RPMI7951 (cell line): ENCODE data around the gene PPARD. TPM values are rescaled to one million over a fixed set of nuclear protein-coding genes. Genes with fewer than 3 reads are reported as not detected.
"Not testable (repeated sequence)": the region's sequence is repeated elsewhere in the genome, so short reads cannot be mapped to it uniquely, and the experiment has no call there.

ENCODE experiments used
- DNase-seq: peaks from one replicate; pipeline ENCODE4 v3.0.0-alpha.2; 2012; ENCODE audit warnings: low read depth
- total RNA-seq: library from RNA; depleted of rRNA; stranded (reverse); fragments of >200 nt; shearing (Covaris generic); gene quantifications from 2 replicates; pipeline ENCODE4 v1.2.3, GENCODE V29; 2014

The PPARD gene
- total RNA-seq, 1 experiment from 2014 or later = 9.0 TPM

GRCh38 chr6:35406711-35407485, 64.5 kb downstream of the PPARD start:
- no peak for DNase-seq

- no peak for DNase-seq
Measured at GRCh38 chr6:35409245-35409644, 66.9 kb downstream of the PPARD start.

- DNase-seq = no peak
Measured at GRCh38 chr6:35410131-35410530, 67.8 kb downstream of the PPARD start.

GRCh38 chr6:35411066-35411465, 68.7 kb downstream of the PPARD start:
- no peak for DNase-seq

- no peak for DNase-seq
Measured at GRCh38 chr6:35412102-35412501, 69.7 kb downstream of the PPARD start.

- no peak for DNase-seq
Measured at GRCh38 chr6:35413911-35414310, 71.6 kb downstream of the PPARD start.

GRCh38 chr6:35415065-35415891, 72.9 kb downstream of the PPARD start:
- DNase-seq = peak; percentile 70

- DNase-seq = no peak
Measured at GRCh38 chr6:35417979-35418661, 75.8 kb downstream of the PPARD start.

GRCh38 chr6:35419417-35419816, 77.1 kb downstream of the PPARD start:
- no peak for DNase-seq

- DNase-seq = no peak
Measured at GRCh38 chr6:35419961-35420360, 77.6 kb downstream of the PPARD start.

- DNase-seq = peak; percentile 47
Measured at GRCh38 chr6:35425284-35425683, 82.9 kb downstream of the PPARD start.

- DNase-seq = no peak
Measured at GRCh38 chr6:35426074-35426473, 83.7 kb downstream of the PPARD start.

- no peak for DNase-seq
Measured at GRCh38 chr6:35427435-35427834, 85.1 kb downstream of the PPARD start.

- DNase-seq = no peak
Measured at GRCh38 chr6:35427851-35428321, 85.5 kb downstream of the PPARD start.

GRCh38 chr6:35428421-35429149, 86.2 kb downstream of the PPARD start:
- DNase-seq = no peak

GRCh38 chr6:35429463-35429862, 87.1 kb downstream of the PPARD start:
- DNase-seq = no peak

GRCh38 chr6:35432291-35432690, 89.9 kb downstream of the PPARD start:
- DNase-seq = no peak

- DNase-seq = not testable (repeated sequence)
Measured at GRCh38 chr6:35432702-35433101, 90.3 kb downstream of the PPARD start.

GRCh38 chr6:35435074-35435837, 92.9 kb downstream of the PPARD start:
- DNase-seq = no peak

GRCh38 chr6:35436071-35436857, 93.9 kb downstream of the PPARD start:
- no peak for DNase-seq
